SK-N-SH (cell line): ENCODE measurements around the gene GRAMD2A. TPM values are rescaled to one million over a fixed set of nuclear protein-coding genes. Genes with fewer than 3 reads are reported as not detected.

Source experiments
- CTCF ChIA-PET: fragments of 300-600, 350-600 bp; formaldehyde crosslinking; extraction: SDS; loops from one replicate; lab custom pipeline; 2021; lab: Yijun Ruan, JAX
- POLR2A ChIA-PET: fragments of 350-600 bp; sonication (Branson Sonifier 250); formaldehyde crosslinking; extraction: SDS; loops from one replicate; lab custom pipeline; 2020; ENCODE audit warnings: antibody characterized with exemption, inconsistent platforms; lab: Yijun Ruan, JAX
- DNase-seq: peaks from one replicate; pipeline ENCODE4 v3.0.0; 2012
- H2AFZ ChIP-seq: fragments of 200-600 bp; sonication (generic); 2 replicates; pipeline ENCODE4 v1.8.1; 2016; ENCODE audit warnings: antibody characterized with exemption, mild to moderate bottlenecking, low read depth
- H3F3A ChIP-seq: fragments of 200-600 bp; sonication (generic); replicated peaks from 2 replicates; pipeline ENCODE3; 2016; ENCODE audit warnings: antibody characterized with exemption, mild to moderate bottlenecking; ENCODE audit not compliant: insufficient read depth
- H3K27ac ChIP-seq, 2 experiments: fragments of 200-500 bp in 1 of 2; fragments of 200-600 bp in 1 of 2; sonication (Bioruptor generic) in 1 of 2; sonication (generic), shearing (Covaris generic) in 1 of 2; 2 replicates each; pipeline versions ENCODE4 v1.5.1 to v1.6.1; 2014 to 2016; ENCODE audit warnings: low read depth in 2 of 2, inconsistent platforms in 1 of 2, low read length in 1 of 2, mild to moderate bottlenecking in 1 of 2, mixed read lengths in 1 of 2
- H3K27me3 ChIP-seq: fragments of 200-600 bp; sonication (generic), shearing (Covaris generic); 2 replicates; pipeline ENCODE4 v1.6.1; 2016; ENCODE audit warnings: mixed run types; ENCODE audit not compliant: insufficient read depth
- H3K36me3 ChIP-seq, 2 experiments: fragments of 200-500 bp in 1 of 2; fragments of 200-600 bp in 1 of 2; sonication (Bioruptor generic) in 1 of 2; sonication (generic) in 1 of 2; replicated peaks in 1 of 2; 2 replicates each; pipeline versions ENCODE3 to v1.5.1; 2014 to 2016; ENCODE audit warnings: low read length in 1 of 2, mild to moderate bottlenecking in 1 of 2; ENCODE audit not compliant: insufficient read depth in 2 of 2, control insufficient read depth in 1 of 2
- H3K4me1 ChIP-seq, 2 experiments: fragments of 200-500 bp in 1 of 2; fragments of 200-600 bp in 1 of 2; sonication (Bioruptor generic) in 1 of 2; sonication (generic), shearing (Covaris generic) in 1 of 2; 2 replicates each; pipeline versions ENCODE4 v1.5.1 to v1.6.1; 2014 to 2016; ENCODE audit warnings: low read depth in 1 of 2, low read length in 1 of 2, mixed run types in 1 of 2; ENCODE audit not compliant: insufficient read depth in 2 of 2, control insufficient read depth in 1 of 2
- H3K4me2 ChIP-seq: fragments of 200-600 bp; sonication (generic), shearing (Covaris generic); 2 replicates; pipeline ENCODE4 v1.6.1; 2017; ENCODE audit warnings: mixed run types
- H3K4me3 ChIP-seq, 2 experiments: fragments of 200-500 bp in 1 of 2; fragments of 200-600 bp in 1 of 2; sonication (Bioruptor generic) in 1 of 2; sonication (generic), shearing (Covaris generic) in 1 of 2; 2 replicates each; pipeline versions ENCODE4 v1.5.1 to v1.8.1; 2014 to 2016; ENCODE audit warnings: low read depth in 2 of 2, inconsistent platforms in 1 of 2, low read length in 1 of 2, mild to moderate bottlenecking in 1 of 2, mixed read lengths in 1 of 2, moderate library complexity in 1 of 2
- H3K79me2 ChIP-seq: fragments of 200-600 bp; sonication (generic); 2 replicates; pipeline ENCODE4 v1.8.1; 2017; ENCODE audit warnings: mild to moderate bottlenecking; ENCODE audit not compliant: insufficient read depth
- H3K9ac ChIP-seq: fragments of 200-600 bp; sonication (generic); 2 replicates; pipeline ENCODE4 v1.6.1; 2017; ENCODE audit warnings: mixed run types
- H3K9me2 ChIP-seq: fragments of 200-600 bp; sonication (generic); 2 replicates; pipeline ENCODE4 v1.6.1; 2017; ENCODE audit warnings: mixed run types
- H3K9me3 ChIP-seq: fragments of 200-600 bp; sonication (generic); 2 replicates; pipeline ENCODE4 v1.6.1; 2017; ENCODE audit warnings: mixed run types, mild to moderate bottlenecking, moderate library complexity
- H4K20me1 ChIP-seq: fragments of 200-600 bp; sonication (generic); 2 replicates; pipeline ENCODE4 v1.6.1; 2017; ENCODE audit warnings: mild to moderate bottlenecking, mixed run types; ENCODE audit not compliant: insufficient read depth
- FOXM1 ChIP-seq: IDR thresholded peaks from 2 replicates; pipeline ENCODE4 v1.4.0; 2012; ENCODE audit warnings: low read depth, mild to moderate bottlenecking
- IRF3 ChIP-seq: fragments of 150-350 bp; IDR thresholded peaks from 2 replicates; pipeline ENCODE4 v1.6.1; 2016; ENCODE audit warnings: mild to moderate bottlenecking, low read depth, low read length
- NFIC ChIP-seq: IDR thresholded peaks from 2 replicates; pipeline ENCODE4 v1.4.0; 2012; ENCODE audit warnings: borderline replicate concordance
- NRF1 ChIP-seq: IDR thresholded peaks from 2 replicates; pipeline ENCODE4 v1.6.1; 2012; ENCODE audit warnings: low read depth, mild to moderate bottlenecking, low read length
- PBX3 ChIP-seq: IDR thresholded peaks from 2 replicates; pipeline ENCODE4; 2012
- POLR2AphosphoS5 ChIP-seq: IDR thresholded peaks from 2 replicates; pipeline ENCODE4 v1.6.1; 2012; ENCODE audit warnings: low read depth, low read length
- TAF1 ChIP-seq: IDR thresholded peaks from 2 replicates; pipeline ENCODE4 v1.6.1; 2012; ENCODE audit warnings: low read depth, mild to moderate bottlenecking, low read length, moderate library complexity, borderline replicate concordance
- TEAD4 ChIP-seq: IDR thresholded peaks from 2 replicates; pipeline ENCODE4 v1.4.0; 2012; ENCODE audit warnings: mild to moderate bottlenecking, borderline replicate concordance; ENCODE audit not compliant: insufficient read depth
- USF2 ChIP-seq: fragments of 150-350 bp; IDR thresholded peaks from 2 replicates; pipeline ENCODE4 v1.6.1; 2017; ENCODE audit warnings: antibody characterized with exemption, low read length, low read depth, borderline replicate concordance
- YY1 ChIP-seq: IDR thresholded peaks from 2 replicates; pipeline ENCODE4 v1.4.0; 2012; ENCODE audit warnings: low read depth, mild to moderate bottlenecking
- ZBTB33 ChIP-seq: IDR thresholded peaks from 2 replicates; pipeline ENCODE4 v1.4.0; 2012; ENCODE audit warnings: low read depth, borderline replicate concordance
- WGBS: methylation state at CpG from one replicate; pipeline ENCODE4 v1.1.6; 2017; ENCODE audit warnings: low lambda C conversion rate; 5-methylcytosine and 5-hydroxymethylcytosine counted together
- polyA plus RNA-seq, 3 experiments: library from polyadenylated mRNA; depleted of rRNA; stranded (reverse); fragments of >200 nt; gene quantifications; 2 replicates each; pipeline ENCODE4 v1.2.3, GENCODE V29; 2012

GRAMD2A gene
- polyA plus RNA-seq, 1 of the 3 experiments (the other 2 are of a cell fraction): 0.10 TPM

GRCh38 chr15:72113347-72114031 lies 84.1 kb downstream of the GRAMD2A start:
- TF ChIP-seq ZBTB33: no peak
- no peak for TF ChIP-seq POLR2AphosphoS5
- H3K9me3 ChIP-seq: no peaks in the 10 kb centered on the region
- POLR2A ChIA-PET: no interaction called here
- no peak overlapping the region; the same call in 1 of the 2 replicates for H3K4me2 ChIP-seq
- H3F3A ChIP-seq: peaks cover 8% of the 10 kb centered on the region
- peaks cover 88% of the 10 kb centered on the region for H3K79me2 ChIP-seq
- no peak overlapping the region for H3K4me3 ChIP-seq
- DNase-seq: no peak
- peaks cover 0 to 6% of the 10 kb centered on the region in 2 experiments; a peak in 3 of 4 replicates for H3K4me1 ChIP-seq
- 89% methylated on average over 4 of the region's 4 CpGs for WGBS
- no peaks in the 10 kb centered on the region for H3K27me3 ChIP-seq
- no peaks in the 10 kb centered on the region for H3K36me3 ChIP-seq
- no peaks in the 10 kb centered on the region for H3K9me2 ChIP-seq
- H3K9ac ChIP-seq: no peak overlapping the region
- no peak overlapping the region for H2AFZ ChIP-seq
- peaks cover 57% of the 10 kb centered on the region for H4K20me1 ChIP-seq
- no peak overlapping the region for H3K27ac ChIP-seq
- CTCF ChIA-PET: interaction anchor here (1.0 to 1.7 kb wide), 5 partner anchors 9 to 43 kb away, joined by 3 to 7 read pairs (median 4); no protein-coding TSS in a partner anchor

GRCh38 chr15:72112805-72113204 lies 84.8 kb downstream of the GRAMD2A start:
- no peaks in the 10 kb centered on the region for H3K27me3 ChIP-seq
- no peaks in the 10 kb centered on the region for H3K36me3 ChIP-seq
- H3K4me1 ChIP-seq: peaks cover 0 to 6% of the 10 kb centered on the region in 2 experiments; a peak in 3 of 4 replicates
- no peaks in the 10 kb centered on the region for H3K9me3 ChIP-seq
- no peak for DNase-seq
- H3K9me2 ChIP-seq: no peaks in the 10 kb centered on the region
- H4K20me1 ChIP-seq: peaks cover 57% of the 10 kb centered on the region
- CTCF ChIA-PET: interaction anchor here (1.2 to 1.7 kb wide), 3 partner anchors 8 to 43 kb away, joined by 4 to 7 read pairs (median 5); no protein-coding TSS in a partner anchor
- TF ChIP-seq TEAD4 (no peak), FOXM1 (no peak), PBX3 (no peak), TAF1 (no peak), YY1 (no peak), USF2 (no peak), NFIC (no peak), NRF1 (no peak), IRF3 (no peak)
- POLR2A ChIA-PET: no interaction called here
- H3K79me2 ChIP-seq: peaks cover 94% of the 10 kb centered on the region
- no peak overlapping the region; the same call in 1 of the 2 replicates for H3K4me2 ChIP-seq
- H3K9ac ChIP-seq: no peak overlapping the region
- H3F3A ChIP-seq: peaks cover 7% of the 10 kb centered on the region
- H3K4me3 ChIP-seq: no peak overlapping the region
- no peak overlapping the region for H3K27ac ChIP-seq
- H2AFZ ChIP-seq: no peak overlapping the region
